Body of pancreas (tissue), 4 donors: ENCODE data around the gene TAF13. TPM values are rescaled to one million over a fixed set of nuclear protein-coding genes. Genes with fewer than 3 reads are reported as not detected.

ENCODE experiments used
- ATAC-seq: fragments of 150-250 bp; one replicate; pipeline ENCODE4 v1.9.1; 2016
- DNase-seq, 4 donors: peaks; one replicate each; pipeline ENCODE4 v3.0.0-alpha.2; 2019
- H3K27ac ChIP-seq, 4 donors: fragments of 200-600 bp; sonication (generic); 1 replicate in 3 of 4; 2 replicates in 1 of 4; pipeline versions ENCODE4 v1.5.1 to v1.6.1; 2016 to 2019; ENCODE audit warnings: mild to moderate bottlenecking in 1 of 4, mixed read lengths in 1 of 4, moderate library complexity in 1 of 4
- H3K27me3 ChIP-seq, 2 donors: fragments of 200-600 bp; sonication (generic); one replicate each; pipeline ENCODE4 v1.6.0; 2016; ENCODE audit warnings: mild to moderate bottlenecking in 1 of 2
- H3K36me3 ChIP-seq, 2 donors: fragments of 200-600 bp; sonication (generic); replicated peaks in 1 of 2; 2 replicates each; pipeline ENCODE4 v1.5.1; 2016; ENCODE audit warnings: low read depth in 2 of 2; ENCODE audit not compliant: insufficient read depth in 1 of 2
- H3K4me1 ChIP-seq: fragments of 200-600 bp; sonication (generic); one replicate; pipeline ENCODE4 v1.6.0; 2016
- H3K4me3 ChIP-seq, 2 donors: fragments of 200-600 bp; sonication (generic); 1 replicate in 1 of 2; 2 replicates in 1 of 2; pipeline ENCODE4 v1.5.1; 2016 to 2019
- H3K9me3 ChIP-seq, 3 donors: fragments of 200-600 bp; sonication (generic); 1 replicate in 2 of 3; 2 replicates in 1 of 3; pipeline ENCODE4 v1.5.1; 2016
- CTCF ChIP-seq, 7 experiments: fragments of 450-650 bp in 4 of 7; fragments of 200-600 bp in 3 of 7; sonication (generic) in 3 of 7; IDR thresholded peaks; one replicate each; pipeline ENCODE4 v1.5.1; 2016 to 2019; ENCODE audit warnings: antibody characterized with exemption in 7 of 7
- POLR2A ChIP-seq, 3 donors: fragments of 450-650 bp; IDR thresholded peaks; one replicate each; pipeline ENCODE4 v1.6.1; 2016; ENCODE audit warnings: antibody characterized with exemption in 3 of 3, mild to moderate bottlenecking in 2 of 3
- WGBS, 2 donors: methylation state at CpG; one replicate each; pipeline ENCODE4 v1.1.5; 2017; 5-methylcytosine and 5-hydroxymethylcytosine counted together
- intact Hi-C: fragments of 100-400 bp; cut with DNase I; formaldehyde crosslinking; loops from one replicate; pipeline ENCODE4 v1.15.1; 2023
- total RNA-seq, 2 donors: library from RNA; depleted of rRNA; stranded (reverse); fragments of >200 nt; gene quantifications; one replicate each; pipeline ENCODE4 v1.1.0, GENCODE V29; 2016

The TAF13 gene
- 10 to 100 TPM in 1 of 2 donors, 1 to 10 TPM in 1; 5.9 to 18.4 TPM for total RNA-seq

- Histone ChIP-seq H3K9me3 (no peaks in the 10 kb centered on the region), H3K4me3 (peak within 1 kb of the TSS in 1 of 2 donors; percentile 28), H3K27me3 (no peaks in the 10 kb centered on the region), H3K27ac (peak within 1 kb of the TSS; percentile 79 to 93 (median 86)), H3K36me3 (no peaks in the 10 kb centered on the region), H3K4me1 (peaks cover 13% of the 10 kb centered on the region)
- WGBS, 2 donors: 5 to 12% methylated on average over 20 to 39 of the region's 39 CpGs
- DNase-seq (peak; percentile 92 to 94 (median 94)), ATAC-seq (peak; percentile 100)
- intact Hi-C loops: no loop called here
- TF ChIP-seq POLR2A (IDR thresholded peaks at IDR 0.05): peak; percentile 81 to 96 (median 96)
- peak in 6 of 7 experiments; percentile 7 to 67 (median 64) for TF ChIP-seq CTCF (IDR thresholded peaks at IDR 0.05)
Observed at GRCh38 chr1:109075531-109076490, at the start of gene TAF13. Gene TAF13, minus strand, starts transcription at chr1:109076003. Its CDS starts 56 bp downstream, at chr1:109075947.

DNA sequence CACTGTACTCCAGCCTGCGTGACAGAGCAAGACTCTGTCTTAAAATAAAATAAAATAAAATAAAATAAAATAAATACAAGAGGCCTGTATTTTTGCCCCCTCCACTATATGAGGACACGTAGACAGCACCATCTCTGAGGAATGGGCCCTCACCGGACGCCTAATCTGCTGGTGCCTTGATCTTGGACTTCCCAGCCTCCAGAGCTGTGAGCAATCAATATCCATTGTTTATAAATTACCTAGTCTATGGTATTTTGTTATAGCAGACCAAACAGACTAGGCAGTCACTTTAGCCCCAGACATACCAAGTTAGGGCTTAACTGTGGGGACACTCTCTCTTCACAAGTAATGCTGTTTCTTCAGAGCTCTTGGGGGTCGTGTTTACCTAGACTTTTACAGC is 44.6 kb upstream of the TAF13 start:
- no peak overlapping the region for H3K27ac ChIP-seq
- WGBS, 2 donors: 90 to 96% methylated on average over 5 of the region's 5 CpGs

DNA sequence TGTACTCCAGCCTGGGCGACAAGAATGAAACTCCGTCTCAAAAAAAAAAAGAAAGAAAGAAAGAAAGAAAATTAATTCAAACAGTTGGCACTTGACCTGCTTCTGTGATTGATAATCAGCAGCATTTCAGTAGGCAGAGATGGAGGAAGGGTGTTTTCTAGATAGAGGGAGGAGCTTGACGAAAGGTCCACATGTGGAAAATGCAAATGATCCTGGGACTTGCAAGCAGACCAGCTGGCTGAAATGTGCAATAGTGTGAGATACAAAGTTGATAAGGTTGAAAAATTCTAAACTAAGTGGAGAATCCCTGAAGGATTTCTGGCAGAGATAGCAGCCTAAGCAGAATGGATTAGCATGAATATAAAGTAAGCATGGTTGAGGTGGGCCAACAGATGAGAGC is 42.3 kb upstream of the TAF13 start:
- intact Hi-C loops: no loop called here
- DNase-seq: no peak
- Histone ChIP-seq H3K9me3 (no peaks in the 10 kb centered on the region), H3K4me3 (no peak overlapping the region), H3K4me1 (peaks cover 51% of the 10 kb centered on the region), H3K36me3 (no peaks in the 10 kb centered on the region), H3K27me3 (no peaks in the 10 kb centered on the region), H3K27ac (peak overlapping the region in 3 of 4 donors; percentile 19 to 86 (median 64))
- ATAC-seq: no peak
- 30 to 52% methylated on average over 3 of the region's 3 CpGs for WGBS, 2 donors
- TF ChIP-seq CTCF (IDR thresholded peaks at IDR 0.05) (no peak), POLR2A (IDR thresholded peaks at IDR 0.05) (no peak)

More for the DNA sequence above, 44.6 kb upstream of the TAF13 start:
- no peak overlapping the region for H3K4me3 ChIP-seq
- H3K4me1 ChIP-seq: peaks cover 40% of the 10 kb centered on the region
- no peaks in the 10 kb centered on the region for H3K27me3 ChIP-seq
- no peak for TF ChIP-seq POLR2A (IDR thresholded peaks at IDR 0.05)
- TF ChIP-seq CTCF (IDR thresholded peaks at IDR 0.05): no peak
- no peak for DNase-seq
- ATAC-seq: no peak
- intact Hi-C loops: no loop called here
- no peaks in the 10 kb centered on the region for H3K9me3 ChIP-seq
- H3K36me3 ChIP-seq: no peaks in the 10 kb centered on the region

GRCh38 chr1:109116286-109116685 is 40.5 kb upstream of the TAF13 start:
- H3K36me3 ChIP-seq: no peaks in the 10 kb centered on the region
- peak; percentile 41 for ATAC-seq
- H3K27ac ChIP-seq: peak overlapping the region; percentile 52 to 86 (median 62)
- no peak overlapping the region for H3K4me3 ChIP-seq
- peak in 3 of 4 donors; percentile 47 to 69 (median 52) for DNase-seq
- no peaks in the 10 kb centered on the region for H3K27me3 ChIP-seq
- peaks cover 53% of the 10 kb centered on the region for H3K4me1 ChIP-seq
- 0 to 18% methylated on average over 1 of the region's 1 CpG for WGBS, 2 donors
- TF ChIP-seq POLR2A (IDR thresholded peaks at IDR 0.05) (peak in 1 of 3 donors; percentile 5), CTCF (IDR thresholded peaks at IDR 0.05) (no peak)
- intact Hi-C loops: no loop called here
- no peaks in the 10 kb centered on the region for H3K9me3 ChIP-seq
